Mucosa of descending colon (tissue), 3 donors: ENCODE data around the gene ARAP2. TPM values are rescaled to one million over a fixed set of nuclear protein-coding genes. Genes with fewer than 3 reads are reported as not detected.

ENCODE experiments used
- ATAC-seq: fragments of 200-7000 bp; cut with Tn5 transposase; one replicate; pipeline ENCODE4 v1.9.1; 2020; ENCODE audit warnings: mild to moderate bottlenecking, moderate library complexity
- DNase-seq, 3 donors: peaks; one replicate each; pipeline ENCODE4 v3.0.0-alpha.2; 2020
- H3K36me3 ChIP-seq: fragments of 200-600 bp; one replicate; pipeline ENCODE4 v1.8.0; 2021; ENCODE audit warnings: low read depth, mild to moderate bottlenecking
- H3K4me1 ChIP-seq: fragments of 200-600 bp; one replicate; pipeline ENCODE4 v1.8.0; 2021; ENCODE audit warnings: low read depth, mild to moderate bottlenecking
- H3K4me3 ChIP-seq: fragments of 200-600 bp; one replicate; pipeline ENCODE4 v1.8.0; 2021; ENCODE audit warnings: mild to moderate bottlenecking
- H3K9me3 ChIP-seq: fragments of 200-600 bp; one replicate; pipeline ENCODE4 v1.8.0; 2021; ENCODE audit warnings: mild to moderate bottlenecking
- intact Hi-C, 2 donors: fragments of 100-400 bp; cut with DNase I in 1 of 2; cut with micrococcal nuclease in 1 of 2; formaldehyde crosslinking; loops; one replicate each; pipeline versions ENCODE4 v1.11.0 to v1.11.1; 2022; cut with DNase I, micrococcal nuclease
- total RNA-seq, 3 donors: library from RNA; stranded (reverse); fragmentation: NEBNext Ultra II Directional in 2 of 3; extraction: Animal tissue kit (Norgen Biotek cat#: 25700) in 2 of 3; gene quantifications; one replicate each; pipeline versions ENCODE4 v1.2.1 to v1.2.4, GENCODE V29; 2021 to 2023
- TF ChIP-seq, protein P1 (sequence below): fragments of 200-600 bp; IDR thresholded peaks from one replicate; pipeline ENCODE4 v1.8.0; 2022; ENCODE audit warnings: antibody characterized with exemption, mild to moderate bottlenecking
- donor health status: DM: no; HTN: no; CAD: no; lungs with moderate emphysema.
- donor health status: DM: no; HTN: no; CAD: no.
- donor health status: DM: no; HTN: yes; CAD: no.

Gene ARAP2
- total RNA-seq, 3 donors from 2014 or later: 21.7 to 27.9 (median 22.5) TPM

DNA sequence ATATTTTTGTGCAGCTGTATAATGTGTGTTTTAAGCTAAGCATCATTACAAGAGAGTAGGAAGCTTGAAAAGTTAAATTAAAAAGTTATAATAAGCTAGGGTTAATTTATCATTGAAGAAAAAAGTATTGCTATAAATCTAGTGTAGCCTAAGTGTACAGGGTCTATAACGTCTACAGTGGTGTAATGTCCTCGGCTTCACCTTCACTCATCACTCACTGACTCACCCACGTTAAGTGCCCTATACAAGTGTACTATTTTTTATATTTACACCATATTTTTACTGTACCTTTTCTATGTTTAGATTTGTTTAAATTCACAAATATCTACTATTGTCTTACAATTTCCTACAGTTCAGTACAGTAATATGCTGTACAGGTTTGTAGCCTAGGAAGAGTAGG is 23.5 kb downstream of the ARAP2 start:
- ATAC-seq (no peak), DNase-seq (no peak)
- Histone ChIP-seq H3K4me1 (peaks cover 5% of the 10 kb centered on the region), H3K4me3 (no peak overlapping the region), H3K9me3 (no peaks in the 10 kb centered on the region), H3K36me3 (no peaks in the 10 kb centered on the region)
- intact Hi-C loops: no loop called here
- TF ChIP-seq, protein P1, sequence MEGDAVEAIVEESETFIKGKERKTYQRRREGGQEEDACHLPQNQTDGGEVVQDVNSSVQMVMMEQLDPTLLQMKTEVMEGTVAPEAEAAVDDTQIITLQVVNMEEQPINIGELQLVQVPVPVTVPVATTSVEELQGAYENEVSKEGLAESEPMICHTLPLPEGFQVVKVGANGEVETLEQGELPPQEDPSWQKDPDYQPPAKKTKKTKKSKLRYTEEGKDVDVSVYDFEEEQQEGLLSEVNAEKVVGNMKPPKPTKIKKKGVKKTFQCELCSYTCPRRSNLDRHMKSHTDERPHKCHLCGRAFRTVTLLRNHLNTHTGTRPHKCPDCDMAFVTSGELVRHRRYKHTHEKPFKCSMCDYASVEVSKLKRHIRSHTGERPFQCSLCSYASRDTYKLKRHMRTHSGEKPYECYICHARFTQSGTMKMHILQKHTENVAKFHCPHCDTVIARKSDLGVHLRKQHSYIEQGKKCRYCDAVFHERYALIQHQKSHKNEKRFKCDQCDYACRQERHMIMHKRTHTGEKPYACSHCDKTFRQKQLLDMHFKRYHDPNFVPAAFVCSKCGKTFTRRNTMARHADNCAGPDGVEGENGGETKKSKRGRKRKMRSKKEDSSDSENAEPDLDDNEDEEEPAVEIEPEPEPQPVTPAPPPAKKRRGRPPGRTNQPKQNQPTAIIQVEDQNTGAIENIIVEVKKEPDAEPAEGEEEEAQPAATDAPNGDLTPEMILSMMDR: no peak

DNA sequence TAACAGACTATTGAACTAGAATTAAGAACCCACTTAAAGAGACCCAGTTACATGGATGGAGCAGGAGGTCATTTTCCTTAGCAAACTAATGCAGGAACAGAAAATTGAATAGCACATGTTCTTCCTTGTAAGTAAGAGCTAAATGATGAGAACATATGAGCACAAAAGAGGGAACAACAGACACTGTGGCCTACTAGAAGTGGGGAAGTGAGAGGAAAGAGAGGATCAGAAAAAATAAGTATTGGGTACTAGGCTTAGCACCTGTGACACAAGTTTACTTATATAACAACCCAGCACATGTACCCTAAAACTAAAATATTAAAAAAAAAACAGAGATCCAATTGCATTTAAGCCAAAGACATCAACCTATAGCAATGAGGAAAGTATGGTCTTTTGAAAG is 26.2 kb downstream of the ARAP2 start:
- TF ChIP-seq, protein P1: no peak
- H3K36me3 ChIP-seq: no peaks in the 10 kb centered on the region
- H3K4me1 ChIP-seq: no peaks in the 10 kb centered on the region
- no peak overlapping the region for H3K4me3 ChIP-seq
- no peak for DNase-seq
- H3K9me3 ChIP-seq: no peaks in the 10 kb centered on the region
- intact Hi-C loops: no loop called here
- ATAC-seq: no peak

DNA sequence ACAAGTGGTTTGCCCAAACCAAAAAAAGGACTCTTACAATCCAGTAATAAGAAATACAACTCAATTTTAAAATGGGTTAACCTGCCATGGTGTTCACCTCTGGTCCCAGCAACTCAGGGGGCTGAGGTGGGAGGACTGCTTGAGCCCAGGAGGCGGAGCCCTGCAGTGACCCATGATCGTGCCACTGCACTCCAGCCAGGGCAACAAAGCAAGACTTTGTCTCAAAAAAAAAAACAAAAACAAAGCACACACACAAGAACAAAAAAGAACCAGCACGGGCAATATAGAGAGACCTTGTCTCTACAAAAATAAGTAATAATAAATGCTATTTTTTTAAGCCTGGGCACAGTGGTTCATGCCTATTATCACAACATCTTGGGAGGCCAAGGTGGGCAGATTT is 28.7 kb downstream of the ARAP2 start:
- Histone ChIP-seq H3K4me3 (no peak overlapping the region), H3K4me1 (peaks cover 3% of the 10 kb centered on the region), H3K9me3 (no peaks in the 10 kb centered on the region), H3K36me3 (no peaks in the 10 kb centered on the region)
- ATAC-seq: no peak
- intact Hi-C loops: no loop called here
- TF ChIP-seq, protein P1: no peak
- no peak for DNase-seq

DNA sequence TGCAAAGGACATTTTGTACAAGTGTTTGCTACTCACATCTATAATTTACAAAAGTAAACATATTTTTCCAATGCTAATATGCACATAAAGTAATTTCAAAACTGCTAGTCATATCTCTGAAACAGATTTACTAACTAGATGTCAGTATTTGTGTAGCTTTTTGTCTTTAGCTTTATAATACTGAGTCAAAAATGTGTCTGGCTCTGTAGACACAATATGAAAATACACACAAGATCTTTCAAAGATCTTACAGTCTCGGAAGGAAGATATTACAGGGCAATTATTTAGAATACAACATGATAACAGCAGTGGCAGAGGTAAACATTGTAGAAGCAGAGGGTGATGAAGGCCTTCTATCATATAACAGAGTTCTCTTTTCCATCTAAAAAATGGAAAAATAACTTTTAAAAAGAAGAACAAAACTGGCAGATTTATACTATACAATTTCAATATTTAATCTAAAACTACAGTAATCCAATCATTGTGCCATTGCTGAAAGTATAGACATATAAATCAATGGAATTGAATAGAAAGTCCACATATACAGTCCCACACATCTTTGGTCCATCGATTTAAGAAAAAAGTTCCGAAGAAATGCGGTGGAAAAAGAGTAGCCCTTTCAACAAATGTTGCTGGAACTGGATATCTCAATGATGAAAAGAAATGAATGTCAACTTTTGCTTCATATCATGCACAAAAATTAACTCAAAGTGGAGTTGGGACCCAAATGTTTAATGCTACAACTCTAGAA is 29.4 kb downstream of the ARAP2 start:
- TF ChIP-seq, protein P1: no peak
- no peak for ATAC-seq
- H3K9me3 ChIP-seq: no peaks in the 10 kb centered on the region

DNA sequence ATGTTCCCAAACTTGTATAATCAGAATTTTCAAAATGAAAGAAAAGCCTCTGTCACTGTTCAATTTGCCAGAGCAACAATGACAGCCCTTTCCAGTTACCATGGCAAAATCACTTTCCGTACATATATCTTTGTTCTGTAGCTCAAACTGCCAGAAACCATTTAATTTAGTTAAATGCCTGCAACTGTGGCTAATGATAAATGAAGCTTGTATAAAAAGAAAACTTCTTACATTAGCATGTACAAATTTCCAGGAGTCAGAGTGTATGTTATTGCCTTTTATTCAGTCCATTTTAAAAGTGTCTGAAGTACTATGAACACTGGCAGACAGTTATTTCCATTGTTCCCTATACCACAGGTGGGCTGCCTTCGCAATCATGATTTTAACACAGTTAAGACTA is 30.3 kb downstream of the ARAP2 start:
- ATAC-seq (no peak), DNase-seq (no peak)
- Histone ChIP-seq H3K9me3 (no peaks in the 10 kb centered on the region), H3K4me1 (peaks cover 3% of the 10 kb centered on the region), H3K36me3 (no peaks in the 10 kb centered on the region), H3K4me3 (no peak overlapping the region)
- TF ChIP-seq, protein P1: no peak
- intact Hi-C loops: no loop called here

More for the DNA sequence above, 29.4 kb downstream of the ARAP2 start:
- Histone ChIP-seq H3K4me1 (peaks cover 3% of the 10 kb centered on the region), H3K4me3 (no peak overlapping the region), H3K36me3 (no peaks in the 10 kb centered on the region)
- intact Hi-C loops: no loop called here
- no peak for DNase-seq
